HG03039 (cell line): ENCODE results near the gene ACER1.

ENCODE experiments used
- ATAC-seq: cut with Tn5 transposase; IDR thresholded peaks from one replicate; pipeline ENCODE4 v1.9.1; 2021; ENCODE audit warnings: mild to moderate bottlenecking, moderate library complexity; ENCODE audit not compliant: unreplicated experiment

Gene ACER1

GRCh38 chr19:6270076-6270745 lies 63.2 kb downstream of the ACER1 start:
- no peak for ATAC-seq

GRCh38 chr19:6269101-6269886 lies 64.1 kb downstream of the ACER1 start:
- ATAC-seq = no peak

GRCh38 chr19:6268382-6268771 lies 65.0 kb downstream of the ACER1 start:
- ATAC-seq = no peak

- no peak for ATAC-seq
Measured at GRCh38 chr19:6267552-6268381, 65.6 kb downstream of the ACER1 start.

GRCh38 chr19:6264803-6265202 lies 68.6 kb downstream of the ACER1 start:
- ATAC-seq = no peak

GRCh38 chr19:6263735-6264444 lies 69.5 kb downstream of the ACER1 start:
- no peak for ATAC-seq

GRCh38 chr19:6263306-6263705 lies 70.1 kb downstream of the ACER1 start:
- ATAC-seq = no peak

- ATAC-seq = no peak
Measured at GRCh38 chr19:6262519-6262918, 70.9 kb downstream of the ACER1 start.

GRCh38 chr19:6261883-6262282 lies 71.5 kb downstream of the ACER1 start:
- ATAC-seq = no peak

GRCh38 chr19:6260912-6261650 lies 72.3 kb downstream of the ACER1 start:
- ATAC-seq = no peak

- ATAC-seq = no peak
Measured at GRCh38 chr19:6260376-6260775, 73.0 kb downstream of the ACER1 start.

GRCh38 chr19:6259312-6259861 lies 74.0 kb downstream of the ACER1 start:
- ATAC-seq = no peak

- no peak for ATAC-seq
Measured at GRCh38 chr19:6258812-6259311, 74.5 kb downstream of the ACER1 start.
